HG02678 (cell line): Measurements from ENCODE around the gene TAS2R42.

Experiments
- ATAC-seq: cut with Tn5 transposase; IDR thresholded peaks from one replicate; pipeline ENCODE4 v1.9.1; 2021; ENCODE audit warnings: mild to moderate bottlenecking, moderate library complexity; ENCODE audit not compliant: unreplicated experiment

The TAS2R42 gene, protein sequence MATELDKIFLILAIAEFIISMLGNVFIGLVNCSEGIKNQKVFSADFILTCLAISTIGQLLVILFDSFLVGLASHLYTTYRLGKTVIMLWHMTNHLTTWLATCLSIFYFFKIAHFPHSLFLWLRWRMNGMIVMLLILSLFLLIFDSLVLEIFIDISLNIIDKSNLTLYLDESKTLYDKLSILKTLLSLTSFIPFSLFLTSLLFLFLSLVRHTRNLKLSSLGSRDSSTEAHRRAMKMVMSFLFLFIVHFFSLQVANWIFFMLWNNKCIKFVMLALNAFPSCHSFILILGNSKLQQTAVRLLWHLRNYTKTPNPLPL

GRCh38 chr12:11186837-11187236 lies at the start of gene TAS2R42:
TSS of gene TAS2R42 (minus strand) at chr12:11186937. CDS start at chr12:11186937, 0 bp downstream.
- no peak for ATAC-seq

- ATAC-seq: no peak
Observed at GRCh38 chr12:11233532-11233931, 46.8 kb upstream of the TAS2R42 start.

GRCh38 chr12:11228296-11228879 lies 41.7 kb upstream of the TAS2R42 start:
- ATAC-seq: peak; percentile 52

DNA sequence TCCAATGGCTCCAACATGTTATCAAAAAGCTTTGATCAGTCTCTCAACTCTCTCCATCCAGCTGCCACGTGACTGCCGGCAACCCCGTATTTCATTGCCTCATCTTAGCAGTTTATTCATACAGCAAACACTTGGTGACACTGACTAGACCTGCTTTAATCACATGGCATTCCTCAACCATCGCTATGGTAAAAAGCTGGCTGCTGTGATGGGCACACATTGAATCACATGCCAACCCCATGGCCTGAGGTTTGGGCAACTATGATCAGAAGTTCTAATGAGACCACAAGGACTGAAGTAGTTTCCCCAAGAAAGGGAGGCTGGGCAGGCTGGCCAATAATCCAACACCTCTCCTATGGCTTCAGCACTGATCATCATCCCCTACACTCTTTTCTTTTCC lies 40.6 kb upstream of the TAS2R42 start:
- ATAC-seq: no peak

GRCh38 chr12:11209113-11209512 lies 22.4 kb upstream of the TAS2R42 start:
- no peak for ATAC-seq

- no peak for ATAC-seq
Observed at GRCh38 chr12:11204173-11204572, 17.4 kb upstream of the TAS2R42 start.

DNA sequence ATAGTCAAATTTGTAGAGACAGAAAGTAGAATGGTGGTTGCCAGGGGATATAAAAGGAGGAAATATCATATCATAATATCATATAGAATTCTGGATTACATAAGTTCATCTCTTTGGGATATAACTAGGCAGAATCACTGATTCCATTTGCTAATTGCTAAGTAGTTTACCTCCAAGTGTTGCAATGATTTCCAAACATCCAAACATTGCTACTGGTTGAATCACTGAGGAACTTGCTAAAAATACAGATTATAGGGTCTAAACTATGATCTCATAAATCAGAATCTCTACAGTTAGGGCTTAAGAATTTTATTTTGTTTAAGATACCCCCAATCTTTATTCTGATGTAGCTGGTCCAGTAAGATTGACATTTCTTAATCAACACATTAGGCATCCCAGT lies 16.1 kb upstream of the TAS2R42 start:
- ATAC-seq: no peak

GRCh38 chr12:11183011-11183410 lies 3.7 kb downstream of the TAS2R42 start:
- no peak for ATAC-seq

DNA sequence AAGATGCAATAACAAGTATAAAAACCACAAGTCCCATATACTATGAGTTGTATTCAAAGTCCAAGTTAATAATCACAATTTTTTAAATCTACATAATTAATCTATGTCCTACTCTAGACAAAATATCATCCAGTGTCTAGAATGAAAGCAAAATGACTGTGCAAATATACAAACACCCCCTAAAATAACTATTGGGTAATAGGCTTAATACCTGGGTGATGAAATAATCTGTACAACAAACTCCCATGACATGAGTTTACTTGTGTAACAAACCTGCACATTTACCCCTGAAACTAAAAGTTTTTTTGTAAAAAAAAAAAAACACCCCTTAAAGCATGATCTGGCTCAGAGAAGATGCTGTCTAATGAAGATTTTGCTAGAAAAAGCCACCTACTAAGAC lies 4.2 kb downstream of the TAS2R42 start:
- ATAC-seq: no peak

- no peak for ATAC-seq
Observed at GRCh38 chr12:11178250-11178649, 8.5 kb downstream of the TAS2R42 start.

GRCh38 chr12:11174022-11174421 lies 12.7 kb downstream of the TAS2R42 start:
- ATAC-seq: no peak

GRCh38 chr12:11171969-11172675 lies 14.6 kb downstream of the TAS2R42 start:
- ATAC-seq: no peak

DNA sequence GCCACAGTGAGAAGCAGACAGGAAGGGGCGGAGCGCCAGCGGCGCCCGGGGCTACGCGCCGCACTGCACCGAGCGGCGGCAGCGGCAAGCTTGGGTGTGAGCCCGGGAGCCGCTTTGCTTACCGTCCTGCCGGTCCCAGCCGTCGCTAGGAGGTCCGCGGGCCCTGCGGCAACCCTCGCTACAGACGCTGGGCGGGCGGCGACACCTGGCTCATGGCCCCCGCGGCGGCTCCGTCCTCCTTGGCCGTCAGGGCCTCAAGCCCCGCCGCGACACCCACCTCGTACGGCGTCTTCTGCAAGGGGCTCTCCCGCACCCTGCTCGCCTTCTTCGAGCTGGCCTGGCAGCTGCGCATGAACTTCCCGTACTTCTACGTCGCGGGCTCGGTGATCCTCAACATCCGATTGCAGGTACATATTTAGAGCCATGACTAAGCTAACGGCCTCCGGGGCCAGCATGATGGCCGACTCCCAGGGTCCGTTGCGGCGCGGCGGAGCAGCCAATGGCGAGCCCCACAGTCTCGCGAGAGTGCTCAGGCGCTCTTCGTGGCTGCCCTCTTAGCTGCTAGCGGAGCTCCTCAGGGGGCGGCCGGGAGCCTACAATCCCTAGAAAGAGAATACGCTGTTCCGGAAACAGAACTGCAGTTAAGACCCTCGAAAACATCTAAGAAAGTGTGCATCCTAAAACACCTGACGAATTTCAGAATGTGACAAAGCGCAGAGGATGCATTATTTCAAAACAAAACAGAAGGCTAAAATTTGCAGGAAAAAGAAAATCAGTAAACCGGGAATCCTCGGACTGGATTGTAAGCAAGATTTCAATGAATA lies 15.4 kb downstream of the TAS2R42 start, which contains the start of gene SMIM10L1:
Gene SMIM10L1 (plus strand): TSS at position 50 of the 824 bp plus-strand sequence. CDS start 163 bp downstream, at position 213.
- ATAC-seq: peak; percentile 97

- ATAC-seq: no peak
Observed at GRCh38 chr12:11170810-11171144, 16.0 kb downstream of the TAS2R42 start.

- no peak for ATAC-seq
Observed at GRCh38 chr12:11166300-11166699, 20.4 kb downstream of the TAS2R42 start.

DNA sequence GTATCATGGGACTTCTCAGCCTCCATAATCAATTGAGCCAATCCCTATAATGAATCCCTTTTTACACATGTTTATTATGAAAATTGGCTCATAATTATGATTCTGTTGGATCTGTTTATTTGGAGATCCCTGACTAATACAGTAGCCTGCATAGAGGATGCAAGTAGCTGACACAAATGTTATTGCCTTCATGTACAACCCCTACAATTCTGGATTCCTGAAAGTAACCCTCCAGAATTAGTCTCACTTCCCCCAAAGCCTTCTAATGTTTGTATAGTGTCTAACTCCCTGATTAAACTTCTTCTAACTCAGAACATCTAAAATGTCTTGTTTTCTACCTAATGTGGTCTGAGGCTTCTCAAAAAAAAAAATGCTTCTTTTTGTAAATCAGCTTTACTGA lies 22.4 kb downstream of the TAS2R42 start:
- no peak for ATAC-seq

DNA sequence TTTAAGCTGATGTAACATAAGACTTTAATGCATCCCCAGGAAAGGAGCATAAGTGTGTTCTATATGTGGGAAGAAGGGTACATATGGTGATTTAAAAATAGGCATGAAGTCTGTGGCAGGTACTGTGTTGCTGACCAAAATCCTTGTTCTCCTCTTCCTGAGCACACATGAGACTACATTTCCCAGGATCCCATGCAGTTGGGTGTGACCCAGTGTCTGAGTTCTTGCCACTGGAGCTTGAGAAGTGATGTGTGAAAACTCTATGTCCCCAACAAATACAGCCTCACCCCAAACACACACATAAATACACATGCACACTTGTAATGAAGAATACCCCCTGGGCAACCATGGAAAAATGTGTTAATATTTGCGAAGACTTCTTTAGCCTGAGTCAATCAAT lies 24.2 kb downstream of the TAS2R42 start:
- ATAC-seq: no peak

DNA sequence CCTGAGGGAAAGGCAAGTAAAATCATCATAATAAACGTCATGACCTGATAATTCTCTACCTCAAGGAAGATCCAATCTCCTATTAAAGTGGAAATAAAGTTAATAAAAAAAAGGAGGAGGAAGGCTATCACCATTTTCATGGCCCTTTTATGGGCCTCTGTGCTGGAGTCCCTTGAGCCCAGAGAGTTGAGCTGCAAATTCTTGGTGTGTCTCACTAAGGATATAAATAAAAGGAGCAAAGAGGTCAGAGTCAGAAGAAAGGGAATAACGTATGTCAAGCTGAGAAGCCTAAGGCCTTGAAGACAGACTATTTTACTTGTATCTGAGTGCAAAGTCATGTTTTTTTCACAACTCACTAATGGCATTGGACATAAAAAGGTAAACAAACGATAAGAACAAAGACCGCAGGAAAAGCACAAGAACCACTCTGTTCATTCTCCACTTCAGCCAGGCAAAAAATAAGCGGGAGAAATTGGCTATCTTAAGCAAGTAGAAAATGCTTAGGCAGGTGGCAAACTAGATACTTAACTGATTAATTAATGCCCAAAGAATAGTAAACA lies 27.8 kb downstream of the TAS2R42 start:
- no peak for ATAC-seq

DNA sequence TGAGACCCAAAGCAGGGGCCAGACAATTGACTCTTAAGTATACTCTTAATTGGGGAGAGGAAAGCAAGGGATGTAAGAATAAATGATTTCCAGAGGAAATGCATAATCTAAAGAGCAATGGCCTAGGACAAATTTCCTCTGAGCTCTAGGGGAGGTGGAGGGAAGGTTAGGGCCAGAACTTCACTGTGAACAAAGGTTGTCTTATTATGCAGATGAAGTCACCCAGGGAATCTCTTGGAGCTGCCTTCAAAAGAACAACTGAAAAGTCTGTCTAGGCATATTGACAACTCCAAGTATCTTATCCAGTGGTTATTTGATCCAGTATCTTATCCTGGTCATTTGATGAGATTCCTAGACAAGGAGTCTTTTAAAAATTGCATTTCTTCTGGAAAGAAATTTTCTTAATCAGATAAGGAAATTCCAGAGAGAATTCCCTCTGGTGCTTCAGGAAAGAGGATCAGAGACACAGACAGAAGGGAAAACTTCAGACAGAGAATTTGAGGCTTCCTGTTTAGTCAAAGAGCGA lies 32.3 kb downstream of the TAS2R42 start:
- ATAC-seq: no peak

DNA sequence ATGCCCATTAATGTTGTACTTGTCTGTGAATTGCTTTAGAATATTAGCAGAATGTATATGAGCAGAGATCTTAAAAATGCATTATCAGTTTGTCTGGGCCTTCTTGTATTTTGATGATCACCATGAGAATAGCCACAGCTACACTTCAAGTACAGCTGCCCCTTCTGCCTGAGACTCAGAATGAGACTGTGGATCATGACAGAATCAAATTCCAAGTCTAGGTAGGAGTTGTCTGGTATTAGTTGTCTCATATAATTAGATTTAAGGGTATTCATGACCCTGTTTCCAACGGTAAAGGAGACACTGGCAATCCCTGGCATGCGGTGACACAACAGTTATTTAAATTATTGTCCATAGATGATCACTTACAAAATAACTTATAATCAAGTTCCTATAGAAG lies 34.0 kb downstream of the TAS2R42 start:
- ATAC-seq: no peak

DNA sequence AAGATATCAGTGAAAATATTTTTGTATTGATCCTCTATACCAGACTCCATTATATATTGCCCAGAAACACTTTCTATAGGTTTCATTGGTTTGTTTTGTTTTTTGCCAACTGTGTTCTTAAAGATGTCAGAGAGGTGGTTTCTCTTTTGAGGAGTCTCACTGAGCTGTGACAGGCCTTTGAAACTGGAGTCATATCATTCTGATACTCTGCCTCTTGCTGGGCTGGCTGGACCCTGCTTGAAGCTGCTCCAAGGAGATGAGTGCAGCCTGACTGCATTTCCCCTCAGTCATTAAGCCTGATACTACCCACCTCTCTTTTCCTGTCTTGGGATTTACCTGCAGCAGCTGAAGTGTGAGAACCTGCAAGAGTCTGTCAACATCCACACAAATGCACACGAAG lies 35.9 kb downstream of the TAS2R42 start:
- ATAC-seq: peak; percentile 52
